ENCODE measurements around the gene MAP3K13.

MAP3K13 gene

DNA sequence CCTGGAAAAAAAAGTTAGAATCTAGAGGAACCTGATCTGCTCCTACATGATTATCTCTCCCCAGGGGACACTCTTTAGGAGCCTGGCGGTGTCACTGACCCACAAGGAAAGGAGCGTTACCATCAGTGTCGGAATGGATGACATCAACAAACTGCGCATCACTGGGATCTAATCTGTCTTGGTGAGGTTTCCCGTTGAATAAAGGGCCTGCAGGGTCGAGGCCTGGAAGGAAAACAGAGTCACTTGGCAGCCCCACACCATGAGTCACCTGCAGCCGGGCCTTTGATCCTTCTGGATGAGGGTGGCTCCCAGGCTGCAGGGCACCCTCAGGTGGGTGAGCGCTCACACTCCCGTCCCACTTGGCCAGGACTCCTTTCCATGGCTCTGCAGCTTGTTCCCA, 164.4 kb downstream of the MAP3K13 start:
- no peak for DNase-seq (ENCODE audit: low read depth)
- in situ Hi-C loops (cut with HindIII; ENCODE audit: low sequenced_read_pairs), result no loop called here
- TF ChIP-seq CTCF (IDR thresholded peaks at IDR 0.05; ENCODE audit: low read depth, low read length, missing control alignments), result no peak
- H3K4me3 ChIP-seq (ENCODE audit: low read depth, low read length), result no peak overlapping the region

GRCh38 chr3:185528532-185528931, 165.6 kb downstream of the MAP3K13 start:
- TF ChIP-seq CTCF (IDR thresholded peaks at IDR 0.05; ENCODE audit: low read depth, low read length, missing control alignments), result no peak
- in situ Hi-C loops (cut with HindIII; ENCODE audit: low sequenced_read_pairs), result no loop called here
- no peak overlapping the region for H3K4me3 ChIP-seq (ENCODE audit: low read depth, low read length)
- DNase-seq (ENCODE audit: low read depth), result no peak

DNA sequence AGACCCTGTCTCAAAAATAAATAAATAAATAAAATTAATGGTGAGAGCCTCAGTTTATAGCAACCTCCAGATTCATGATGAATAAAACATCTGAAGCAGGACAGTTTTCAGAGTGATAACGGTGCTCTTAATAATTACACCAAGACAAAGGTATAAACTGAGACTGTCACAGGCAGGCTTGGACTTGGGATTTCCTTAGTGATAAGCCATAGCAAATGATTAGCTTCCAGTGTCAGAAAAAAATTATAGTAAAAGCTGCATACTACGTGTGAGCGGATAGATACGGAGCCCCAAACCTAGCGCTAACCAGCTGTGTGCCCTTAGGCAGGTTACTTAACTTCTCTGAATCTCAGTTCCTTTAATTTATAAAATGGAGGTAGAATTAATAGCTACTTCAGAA, 167.9 kb downstream of the MAP3K13 start:
- TF ChIP-seq CTCF (IDR thresholded peaks at IDR 0.05; ENCODE audit: low read depth, low read length, missing control alignments), result no peak
- no peak for DNase-seq (ENCODE audit: low read depth)
- H3K4me3 ChIP-seq (ENCODE audit: low read depth, low read length), result no peak overlapping the region
- in situ Hi-C loops (cut with HindIII; ENCODE audit: low sequenced_read_pairs), result no loop called here

DNA sequence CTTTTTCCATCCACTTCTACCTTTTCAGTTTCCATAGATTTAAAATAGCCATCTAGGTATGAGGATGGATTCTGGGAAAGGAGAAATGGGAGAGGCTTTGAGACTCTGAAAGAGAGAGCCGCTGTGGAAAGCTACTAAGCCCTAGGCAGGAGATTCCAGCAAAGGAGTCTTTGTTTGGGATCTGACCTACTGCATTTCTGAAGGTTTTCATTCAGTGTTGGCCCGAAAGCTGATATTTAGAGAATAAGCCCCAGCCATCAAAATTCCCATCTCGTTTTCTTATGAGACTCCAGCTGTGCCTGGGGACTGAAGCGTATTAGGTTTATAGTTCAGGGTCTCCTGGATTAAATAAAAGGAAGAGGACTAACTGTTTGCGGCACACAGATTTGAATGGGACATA, 170.0 kb downstream of the MAP3K13 start:
- no peak overlapping the region for H3K4me3 ChIP-seq (ENCODE audit: low read depth, low read length)
- no peak for TF ChIP-seq CTCF (IDR thresholded peaks at IDR 0.05; ENCODE audit: low read depth, low read length, missing control alignments)
- in situ Hi-C loops (cut with HindIII; ENCODE audit: low sequenced_read_pairs), result no loop called here
- DNase-seq (ENCODE audit: low read depth), result no peak

DNA sequence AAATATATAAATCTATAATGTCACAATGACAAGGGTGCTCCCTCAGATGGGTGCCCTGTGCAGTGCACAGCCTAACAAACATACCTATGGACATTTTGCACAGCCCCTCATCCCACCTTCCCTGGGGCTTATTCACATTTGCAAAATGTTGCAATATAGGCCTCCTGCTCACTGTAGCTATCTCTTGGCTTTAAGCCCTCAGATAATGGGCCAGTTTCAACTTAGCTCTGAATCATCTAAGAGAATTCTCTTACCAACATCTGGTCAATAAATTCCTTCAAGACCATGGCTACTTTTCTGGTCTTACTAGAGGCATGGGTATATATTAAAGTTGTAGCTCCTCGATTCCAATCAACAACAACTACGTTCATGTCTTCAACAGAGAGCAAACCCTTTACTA, 171.6 kb downstream of the MAP3K13 start:
- in situ Hi-C loops (cut with HindIII; ENCODE audit: low sequenced_read_pairs), result no loop called here
- no peak overlapping the region for H3K4me3 ChIP-seq (ENCODE audit: low read depth, low read length)
- no peak for TF ChIP-seq CTCF (IDR thresholded peaks at IDR 0.05; ENCODE audit: low read depth, low read length, missing control alignments)
- DNase-seq (ENCODE audit: low read depth), result no peak

- no peak overlapping the region for H3K4me3 ChIP-seq (ENCODE audit: low read depth, low read length)
- in situ Hi-C loops (cut with HindIII; ENCODE audit: low sequenced_read_pairs), result no loop called here
- TF ChIP-seq CTCF (IDR thresholded peaks at IDR 0.05; ENCODE audit: low read depth, low read length, missing control alignments), result no peak
- peak; percentile 37 for DNase-seq (ENCODE audit: low read depth)
Observed at GRCh38 chr3:185537369-185537970, 174.5 kb downstream of the MAP3K13 start.

Measured in astrocyte of the cerebellum (primary cell).